ENCODE measurements around the gene AFF4.

AFF4 gene

GRCh38 chr5:132827943-132828673 is 135.3 kb downstream of the AFF4 start:
- no peak for DNase-seq (ENCODE audit: low spot score)

- DNase-seq (ENCODE audit: low spot score), result no peak
Observed at GRCh38 chr5:132826424-132827082, 136.9 kb downstream of the AFF4 start.

DNA sequence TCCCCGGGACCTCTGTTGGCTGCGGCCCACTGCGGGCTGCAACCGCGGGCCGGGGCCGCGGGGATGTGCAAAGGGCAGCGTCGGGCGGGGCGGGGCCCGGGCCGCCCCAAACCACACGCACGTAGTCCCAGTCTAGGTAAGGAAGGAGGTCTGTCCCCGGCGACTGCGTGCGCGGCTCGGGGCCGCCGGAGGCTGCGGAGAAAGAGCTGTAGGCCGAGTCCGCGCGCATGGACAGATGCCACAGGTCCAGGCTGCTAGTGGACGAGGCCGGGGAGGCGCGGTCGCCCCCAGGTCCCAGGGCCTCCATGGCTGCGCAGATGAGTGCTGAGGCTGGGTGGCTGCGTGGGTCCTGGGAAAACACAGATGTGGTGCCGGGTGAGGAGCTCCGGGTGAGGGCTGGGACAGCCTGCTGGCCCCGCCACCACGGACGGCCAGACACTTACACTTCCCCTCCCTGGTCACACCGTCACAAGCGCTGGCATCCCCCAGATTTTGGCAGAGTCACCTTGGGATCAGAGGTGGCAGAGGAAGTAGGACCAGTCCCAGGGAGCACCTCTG is 137.5 kb downstream of the AFF4 start:
- DNase-seq (ENCODE audit: low spot score), result no peak
